Thyroid gland (tissue), 4 donors: Measurements from ENCODE around the gene PRKD3.

Experiments
- CTCF ChIP-seq, 6 experiments: fragments of 200-600 bp in 3 of 6; fragments of 450-650 bp in 3 of 6; sonication (generic) in 3 of 6; IDR thresholded peaks; one replicate each; pipeline ENCODE4 v1.5.1; 2016 to 2019; ENCODE audit warnings: antibody characterized with exemption in 6 of 6, mild to moderate bottlenecking in 2 of 6, inconsistent platforms in 1 of 6, moderate library complexity in 1 of 6
- POLR2A ChIP-seq, 2 donors: fragments of 450-650 bp; IDR thresholded peaks; one replicate each; pipeline ENCODE4 v1.6.1; 2017; ENCODE audit warnings: antibody characterized with exemption in 2 of 2, mild to moderate bottlenecking in 2 of 2, moderate library complexity in 1 of 2

- TF ChIP-seq CTCF (IDR thresholded peaks at IDR 0.05), result no peak
- TF ChIP-seq POLR2A (IDR thresholded peaks at IDR 0.05), result no peak
Measured at GRCh38 chr2:37349231-37349860, 24.7 kb upstream of the PRKD3 start.
